GM21381 (cell line): ENCODE results near the gene FCGR2B.
"Not testable (repeated sequence)": the region's sequence is repeated elsewhere in the genome, so short reads cannot be mapped to it uniquely, and the experiment has no call there.

Source experiments
- ATAC-seq: cut with Tn5 transposase; IDR thresholded peaks from one replicate; pipeline ENCODE4 v1.9.1; 2021; ENCODE audit warnings: mild to moderate bottlenecking, moderate library complexity; ENCODE audit not compliant: unreplicated experiment

FCGR2B gene

DNA sequence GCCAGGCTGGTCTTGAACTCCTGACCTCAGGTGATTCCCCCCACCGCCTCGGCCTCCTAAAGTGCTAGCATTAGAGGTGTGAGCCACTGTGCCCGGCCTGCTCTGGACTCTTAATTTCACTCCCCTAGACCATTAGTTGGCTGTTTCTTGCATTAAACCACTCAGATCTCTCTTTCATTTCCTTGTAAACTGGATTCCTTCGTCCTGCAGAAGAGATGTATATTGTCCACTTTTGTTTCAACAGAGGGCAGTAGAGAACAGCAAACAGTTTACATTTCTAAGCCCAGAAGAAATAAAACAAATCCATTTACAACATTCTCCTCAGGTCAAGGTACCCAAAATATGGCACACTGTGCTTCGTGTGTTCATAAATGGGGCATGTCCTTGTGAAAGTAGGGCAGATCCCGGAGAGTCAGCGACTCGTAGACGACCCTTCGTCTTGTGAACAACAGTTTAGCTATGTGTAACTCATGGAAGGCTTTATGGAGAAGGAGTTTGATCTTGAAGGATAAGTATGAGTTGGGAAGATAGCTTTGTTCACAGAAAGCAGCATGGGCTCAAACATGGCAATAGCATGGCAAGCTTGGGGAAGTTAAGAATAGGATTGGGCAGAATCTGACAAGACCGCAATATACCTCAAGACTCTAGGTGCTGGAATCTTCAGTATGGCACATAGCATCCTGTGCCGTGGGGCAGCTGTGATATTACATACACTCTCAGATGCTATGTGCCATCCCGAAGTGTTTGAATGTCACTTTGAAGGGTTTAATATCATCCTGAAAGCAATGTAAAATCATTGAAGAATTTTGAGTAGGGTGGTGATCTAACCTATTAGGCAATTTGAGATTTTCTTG is 15.2 kb upstream of the FCGR2B start:
- not testable (repeated sequence) for ATAC-seq

DNA sequence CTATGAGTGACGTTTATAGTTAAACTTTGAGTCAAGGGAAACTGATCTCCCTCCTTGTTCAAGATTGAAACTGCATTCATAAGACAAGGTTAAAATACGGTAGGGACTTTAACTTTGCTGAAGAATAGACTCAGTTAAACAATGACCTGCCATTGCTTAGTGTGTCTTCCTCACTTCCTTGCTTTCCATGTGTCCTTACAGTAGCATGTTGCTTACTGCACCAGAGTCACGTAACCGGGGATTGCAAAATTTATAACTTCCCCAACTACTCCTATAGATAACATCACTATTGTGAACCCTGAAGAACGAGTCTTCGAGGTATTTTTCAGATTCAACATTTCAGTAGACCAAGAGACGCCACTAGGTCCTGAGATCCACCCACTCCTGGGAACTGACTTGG is 9.4 kb upstream of the FCGR2B start:
- not testable (repeated sequence) for ATAC-seq

DNA sequence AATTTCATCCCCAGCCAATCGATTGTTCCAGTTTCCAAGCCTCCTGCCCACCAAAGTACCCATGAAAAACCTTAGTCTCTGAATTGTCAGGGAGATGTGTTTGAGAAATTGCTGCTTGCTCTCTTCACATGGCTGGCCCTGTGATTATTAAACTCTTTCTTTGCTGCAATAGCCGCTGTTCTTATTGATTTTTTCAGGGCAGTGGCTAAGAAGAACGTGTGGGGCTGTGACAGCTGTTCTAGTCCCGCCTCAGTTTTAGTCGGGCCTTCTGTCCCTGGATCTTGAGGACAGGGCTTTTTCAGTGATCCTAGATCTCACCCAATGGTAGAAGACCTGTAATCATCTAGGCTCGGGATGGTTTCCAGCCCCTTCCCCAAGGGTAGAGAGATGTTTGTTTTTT is 9.0 kb upstream of the FCGR2B start:
- not testable (repeated sequence) for ATAC-seq

DNA sequence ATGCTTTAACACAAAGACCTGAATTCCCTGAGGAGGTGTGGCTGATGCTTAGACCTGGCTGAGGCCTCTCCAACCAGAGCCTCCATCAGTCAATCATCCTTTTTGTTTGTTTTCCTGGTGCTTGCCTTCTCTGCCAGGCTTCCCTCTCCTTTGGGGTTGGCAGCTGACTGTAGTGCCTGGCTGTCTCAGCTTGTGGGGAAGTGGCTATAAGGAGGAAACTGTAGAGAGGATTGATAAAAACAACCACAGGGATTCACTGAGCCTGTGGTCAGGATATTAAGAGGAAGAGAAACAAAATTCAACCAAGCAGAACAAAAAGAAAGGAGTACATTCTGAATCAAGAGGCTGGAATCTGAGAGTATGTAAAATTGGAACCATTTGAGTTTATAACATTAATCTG is 4.4 kb upstream of the FCGR2B start:
- not testable (repeated sequence) for ATAC-seq

DNA sequence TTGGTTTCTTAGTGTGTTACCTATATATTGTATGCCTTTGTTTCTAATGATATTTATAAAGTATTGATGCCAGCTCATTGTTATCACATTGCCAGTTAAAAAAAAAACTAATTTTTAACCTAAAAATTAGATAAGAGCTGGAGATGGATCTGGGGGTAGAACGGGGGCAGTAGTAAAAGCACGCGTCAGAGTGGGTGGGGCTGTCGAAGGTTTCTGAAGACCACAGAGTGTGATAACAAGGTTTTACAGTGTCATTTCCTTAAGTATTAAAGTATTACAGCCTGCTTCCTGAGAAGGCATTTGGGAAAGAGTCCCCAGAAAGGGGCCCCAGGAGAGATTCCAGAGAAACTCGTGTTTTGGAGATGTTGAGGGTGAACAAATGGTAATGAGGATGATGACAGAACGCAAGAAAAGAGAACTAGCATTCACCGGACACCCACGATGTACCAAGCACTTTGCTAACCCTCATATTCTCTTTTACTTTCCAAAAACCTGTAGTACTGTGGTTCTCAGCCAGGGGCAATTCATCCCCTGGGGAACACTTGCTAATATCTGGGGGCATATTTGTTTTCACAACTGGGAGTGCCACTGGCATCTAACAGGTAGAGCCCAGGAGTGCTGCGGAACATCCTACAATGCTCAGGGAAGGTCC is 1.2 kb upstream of the FCGR2B start:
- not testable (repeated sequence) for ATAC-seq

DNA sequence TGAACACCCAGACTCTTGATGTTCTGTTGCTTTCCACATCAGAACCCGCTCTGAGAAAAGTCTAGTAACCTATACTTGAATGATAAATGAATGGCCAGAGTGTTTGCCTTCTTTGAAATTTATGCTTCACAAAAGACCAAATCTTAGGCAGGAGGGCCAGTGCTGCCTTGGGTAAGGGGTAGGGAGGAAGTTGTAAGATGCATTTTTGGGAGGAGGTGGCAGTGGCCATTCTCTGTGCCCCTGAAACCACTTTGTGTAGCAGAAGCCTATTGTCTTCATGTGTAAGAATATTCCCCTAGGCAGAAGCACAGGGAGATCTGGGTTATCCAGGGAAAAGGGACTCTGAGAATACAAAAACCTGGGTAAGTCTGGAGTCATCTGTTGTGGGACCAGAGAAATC is 626 bp downstream of the FCGR2B start:
- ATAC-seq: peak; percentile 10

DNA sequence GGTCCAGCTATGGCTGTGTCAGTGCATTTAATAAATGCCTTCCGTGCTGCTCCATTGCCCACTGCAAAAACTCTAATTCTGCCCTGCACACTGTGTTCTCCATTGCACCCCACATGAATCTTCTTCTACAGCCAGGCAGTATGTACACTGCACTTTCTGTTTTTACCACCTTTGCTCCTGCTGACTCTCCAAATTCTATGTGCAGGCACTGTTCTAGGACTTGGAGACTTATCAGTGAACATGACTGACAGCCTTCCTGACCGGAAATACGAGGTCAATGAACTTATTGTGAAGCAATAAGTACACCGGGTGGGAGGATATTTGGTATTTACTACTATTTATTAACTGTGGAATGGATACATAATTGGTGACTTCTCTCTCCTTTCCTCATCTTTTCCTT is 1.7 kb downstream of the FCGR2B start:
- ATAC-seq: not testable (repeated sequence)

DNA sequence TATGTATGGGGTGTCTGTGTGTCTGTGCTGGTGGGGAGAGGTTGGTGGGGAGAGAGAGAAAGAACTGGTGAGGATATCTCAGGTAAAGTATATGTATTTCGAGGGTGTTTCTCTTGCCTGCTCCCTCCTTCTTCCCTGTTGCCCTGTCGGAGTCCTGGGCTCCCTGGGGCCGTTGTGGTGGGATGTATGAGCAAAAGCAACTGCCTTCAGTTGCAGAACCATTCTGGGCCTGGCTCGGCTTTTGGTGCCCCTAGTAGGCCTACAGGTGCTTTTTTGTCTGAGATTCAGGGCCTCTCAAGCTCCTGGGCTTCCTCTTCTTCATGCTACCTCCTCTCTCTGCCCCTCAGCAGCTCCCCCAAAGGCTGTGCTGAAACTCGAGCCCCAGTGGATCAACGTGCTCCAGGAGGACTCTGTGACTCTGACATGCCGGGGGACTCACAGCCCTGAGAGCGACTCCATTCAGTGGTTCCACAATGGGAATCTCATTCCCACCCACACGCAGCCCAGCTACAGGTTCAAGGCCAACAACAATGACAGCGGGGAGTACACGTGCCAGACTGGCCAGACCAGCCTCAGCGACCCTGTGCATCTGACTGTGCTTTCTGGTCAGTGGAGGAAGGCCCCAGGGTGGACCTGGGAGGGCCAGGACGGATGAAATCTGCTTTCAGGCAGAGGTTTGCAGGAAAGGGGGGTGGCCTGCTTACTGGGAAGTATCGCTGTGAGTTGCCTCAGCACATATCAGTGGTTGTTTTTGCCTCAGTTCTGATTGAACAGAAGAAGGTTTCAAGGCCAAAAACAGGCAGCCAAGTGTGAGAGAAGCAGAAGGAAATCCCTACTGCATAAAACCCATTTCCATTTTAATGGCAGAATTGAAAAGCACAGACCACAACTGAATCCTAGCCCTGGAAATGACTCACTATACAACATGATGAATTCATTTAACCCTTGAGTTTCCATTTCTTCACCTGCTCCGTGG is 8.4 kb downstream of the FCGR2B start:
- not testable (repeated sequence) for ATAC-seq

DNA sequence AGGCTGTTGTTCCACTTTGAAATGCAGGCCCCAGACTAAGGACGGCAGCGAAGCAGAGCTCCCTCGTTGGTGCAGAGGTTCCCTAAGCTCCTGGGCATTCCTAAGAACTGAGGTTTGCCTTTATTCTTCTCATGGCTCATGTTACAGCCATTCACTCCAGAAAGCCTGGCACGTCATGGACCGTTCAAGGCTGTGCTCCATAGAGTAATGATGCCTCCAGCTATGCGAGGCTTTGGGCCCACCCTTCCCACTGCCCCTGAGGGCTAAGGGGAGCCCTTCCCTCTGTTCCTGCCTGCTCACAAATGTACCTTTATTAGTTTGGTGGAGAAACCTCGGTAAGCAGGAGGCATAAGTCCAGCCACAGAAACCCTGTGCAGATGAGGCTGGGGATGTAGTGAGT is 10.5 kb downstream of the FCGR2B start:
- ATAC-seq: not testable (repeated sequence)

DNA sequence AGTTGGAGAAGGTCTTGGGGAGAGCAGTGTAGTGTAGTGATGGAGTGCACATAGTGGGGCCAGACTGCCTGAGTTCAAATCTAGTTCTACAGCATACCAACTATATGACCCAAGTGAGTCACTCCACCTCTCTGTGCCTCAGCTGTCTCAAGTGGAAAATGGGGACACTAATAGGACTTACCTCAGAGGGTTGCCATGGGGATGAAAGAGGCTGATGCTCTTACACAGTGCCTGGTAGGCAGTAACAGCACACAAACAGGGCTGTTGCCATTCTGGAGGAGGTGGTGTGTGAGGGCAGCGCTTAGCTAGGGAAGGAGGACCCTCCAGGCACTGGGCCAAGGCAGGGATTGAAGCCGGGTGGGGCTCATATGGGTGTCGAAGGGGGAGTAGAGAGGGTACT is 11.5 kb downstream of the FCGR2B start:
- not testable (repeated sequence) for ATAC-seq

DNA sequence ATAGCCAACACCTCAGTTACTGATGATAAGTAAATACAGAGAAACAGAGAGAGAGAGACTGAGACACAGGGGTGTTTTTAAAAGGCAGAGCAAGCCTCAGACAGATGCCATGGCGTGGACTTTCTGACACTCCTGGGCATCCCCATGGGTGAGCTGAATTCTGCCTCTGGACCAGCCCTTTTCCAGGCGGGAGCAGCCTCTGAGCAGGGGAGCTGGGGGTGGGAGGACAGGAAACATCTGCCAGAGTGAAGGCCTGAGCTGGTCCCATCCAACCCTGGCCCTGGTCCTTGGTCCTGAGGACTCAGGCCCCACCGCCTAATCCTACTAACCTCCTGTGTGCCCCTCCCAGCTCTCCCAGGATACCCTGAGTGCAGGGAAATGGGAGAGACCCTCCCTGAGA is 12.0 kb downstream of the FCGR2B start:
- ATAC-seq: not testable (repeated sequence)

DNA sequence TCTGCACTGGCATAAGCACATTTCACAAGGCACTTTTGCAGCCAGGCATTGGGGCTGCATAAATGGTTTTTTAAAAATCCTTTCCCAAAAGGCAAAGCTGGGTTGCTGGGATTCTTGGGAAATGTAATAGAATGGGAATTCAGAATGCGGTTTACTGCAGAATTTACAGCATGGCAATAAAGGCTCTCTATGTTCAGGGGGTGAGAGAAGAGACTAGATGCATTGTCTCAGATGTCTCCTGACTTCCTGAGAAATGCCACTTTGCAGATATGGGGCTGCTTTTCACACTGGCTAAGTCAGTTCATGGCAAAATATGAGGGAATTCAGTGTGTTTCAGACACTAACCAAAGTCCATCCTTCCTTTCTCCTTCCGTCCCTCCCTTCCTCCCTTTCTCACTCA is 13.5 kb downstream of the FCGR2B start:
- no peak for ATAC-seq

DNA sequence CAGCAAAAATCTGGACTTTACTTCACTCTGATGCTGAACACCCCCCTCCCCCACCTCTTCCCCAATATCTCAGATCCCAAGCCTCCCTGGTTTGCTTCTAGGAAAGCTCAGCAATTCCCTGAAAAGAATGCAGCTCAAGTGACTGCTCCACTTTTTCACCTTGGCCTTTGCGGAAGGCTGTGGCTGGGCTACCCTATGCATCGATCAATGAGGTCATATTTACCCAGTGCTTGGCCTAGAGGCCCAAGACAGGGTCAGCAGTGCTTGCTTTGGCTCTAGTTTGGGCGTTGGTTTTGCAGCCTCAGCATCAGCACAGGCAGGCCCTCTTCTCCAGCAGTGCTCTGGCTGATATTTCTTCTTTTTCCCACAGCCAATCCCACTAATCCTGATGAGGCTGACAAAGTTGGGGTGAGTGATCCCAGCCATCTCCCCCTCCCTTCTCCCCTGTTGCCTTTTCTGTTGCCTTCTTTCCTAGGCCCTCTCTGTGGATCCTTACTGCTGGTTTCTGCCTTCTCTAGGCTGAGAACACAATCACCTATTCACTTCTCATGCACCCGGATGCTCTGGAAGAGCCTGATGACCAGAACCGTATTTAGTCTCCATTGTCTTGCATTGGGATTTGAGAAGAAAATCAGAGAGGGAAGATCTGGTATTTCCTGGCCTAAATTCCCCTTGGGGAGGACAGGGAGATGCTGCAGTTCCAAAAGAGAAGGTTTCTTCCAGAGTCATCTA is 14.2 kb downstream of the FCGR2B start:
- ATAC-seq: no peak

DNA sequence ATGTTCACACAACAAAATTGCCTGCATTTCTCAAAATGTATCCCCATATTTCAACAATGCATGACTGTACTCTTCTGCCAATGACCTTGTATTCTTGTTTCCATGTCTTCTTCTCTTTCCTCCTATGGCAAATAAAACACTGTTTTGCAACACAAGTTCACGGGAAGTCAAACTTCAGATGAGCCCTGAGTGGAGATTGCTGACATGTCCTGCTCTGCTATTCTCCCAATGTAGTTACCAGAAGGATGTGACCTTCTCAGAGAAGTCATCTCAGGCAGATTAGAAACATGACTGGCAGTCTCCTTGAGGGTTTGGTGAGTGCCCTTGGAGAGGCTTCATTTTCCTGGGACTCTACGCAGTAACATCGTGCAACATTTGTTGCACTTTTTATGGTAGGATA is 15.6 kb downstream of the FCGR2B start:
- ATAC-seq: no peak

DNA sequence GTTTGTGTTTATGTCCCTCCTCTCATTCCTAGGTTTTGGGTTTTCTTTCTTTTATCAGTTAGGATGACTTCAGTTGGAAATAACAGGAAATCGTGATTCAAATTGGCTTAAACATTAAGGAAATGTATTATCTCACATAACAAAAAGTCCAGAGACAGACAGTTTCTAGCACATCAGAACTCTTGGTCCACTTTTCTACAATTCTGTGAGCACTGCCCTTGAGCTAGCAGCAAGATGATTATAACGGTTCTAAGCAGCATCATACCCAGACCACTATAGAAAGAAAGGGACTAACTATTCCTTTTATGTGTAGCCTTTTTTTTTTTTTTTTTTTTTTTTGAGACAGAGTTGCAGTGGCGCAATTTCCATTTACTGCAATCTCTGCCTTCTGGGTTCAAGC is 18.9 kb downstream of the FCGR2B start:
- ATAC-seq: no peak

DNA sequence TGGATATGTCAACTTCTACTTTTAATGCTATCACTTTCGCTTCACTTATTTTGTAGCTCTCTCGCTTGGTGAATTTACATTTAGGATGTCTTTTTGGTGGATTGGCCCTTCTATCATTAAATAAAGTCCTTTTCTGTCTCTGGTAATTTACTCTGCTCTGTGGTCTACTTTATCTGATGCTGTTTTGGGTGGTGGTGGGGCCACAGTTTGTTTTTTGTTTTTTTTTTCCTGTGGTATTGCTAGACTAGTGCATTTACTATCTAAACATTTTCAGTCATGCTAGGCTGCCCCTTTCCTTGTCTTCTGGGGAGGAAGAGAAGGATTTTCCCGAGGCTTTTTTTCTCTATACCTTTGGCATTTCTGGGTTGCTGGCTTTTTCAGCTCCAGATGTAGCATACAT is 26.0 kb downstream of the FCGR2B start:
- no peak for ATAC-seq

DNA sequence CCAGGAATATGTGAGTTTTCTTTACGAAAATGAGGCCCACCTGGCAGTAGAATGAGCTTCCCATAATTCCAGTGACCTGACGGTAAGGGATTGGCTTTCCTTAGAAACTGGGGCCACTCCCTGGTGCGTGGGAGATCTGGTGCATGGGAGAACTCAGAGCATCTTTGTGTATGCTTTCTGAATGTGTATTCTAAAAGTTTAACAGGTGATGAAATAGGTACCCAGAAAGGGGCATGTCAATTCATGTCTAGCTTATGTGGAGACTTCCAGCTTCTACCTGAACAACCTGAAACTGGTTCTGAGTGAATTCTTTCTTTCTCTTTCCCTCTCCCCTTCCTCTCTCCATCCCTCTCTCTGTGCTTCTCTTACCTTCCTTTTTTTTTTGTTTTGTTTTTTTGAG is 28.9 kb downstream of the FCGR2B start:
- ATAC-seq: no peak

DNA sequence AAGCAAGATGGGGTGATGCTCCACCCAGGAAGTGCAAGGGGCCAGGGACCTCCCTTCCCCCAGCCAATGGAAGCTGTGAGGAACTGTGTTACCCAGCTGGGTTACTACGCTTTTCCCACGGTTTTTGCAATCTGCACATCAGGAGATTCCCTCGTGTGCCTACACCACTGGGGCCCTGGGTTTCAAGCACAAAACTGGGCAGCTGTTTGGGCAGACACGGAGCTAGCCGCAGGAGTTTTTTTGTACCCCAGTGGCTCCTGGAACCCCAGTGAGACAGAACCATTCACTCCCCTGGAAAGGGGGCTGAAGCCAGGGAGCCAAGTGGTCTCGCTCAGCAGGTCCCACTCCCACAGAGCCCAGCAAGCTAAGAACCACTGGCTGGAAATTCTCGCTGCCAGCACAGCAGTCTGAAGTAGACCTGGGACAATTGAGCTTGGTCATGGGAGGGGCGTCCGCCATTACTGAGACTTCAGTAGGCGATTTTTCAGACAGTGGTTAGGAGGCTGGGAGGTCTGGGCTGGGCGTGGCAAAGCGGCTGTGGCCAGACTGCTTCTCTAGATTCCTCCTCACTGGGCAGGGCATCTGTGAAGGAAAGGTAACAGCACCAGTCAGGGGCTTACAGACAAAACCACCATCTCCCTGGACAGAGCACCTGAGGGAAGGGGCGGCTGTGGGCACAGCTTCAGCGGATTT is 30.2 kb downstream of the FCGR2B start:
- not testable (repeated sequence) for ATAC-seq

DNA sequence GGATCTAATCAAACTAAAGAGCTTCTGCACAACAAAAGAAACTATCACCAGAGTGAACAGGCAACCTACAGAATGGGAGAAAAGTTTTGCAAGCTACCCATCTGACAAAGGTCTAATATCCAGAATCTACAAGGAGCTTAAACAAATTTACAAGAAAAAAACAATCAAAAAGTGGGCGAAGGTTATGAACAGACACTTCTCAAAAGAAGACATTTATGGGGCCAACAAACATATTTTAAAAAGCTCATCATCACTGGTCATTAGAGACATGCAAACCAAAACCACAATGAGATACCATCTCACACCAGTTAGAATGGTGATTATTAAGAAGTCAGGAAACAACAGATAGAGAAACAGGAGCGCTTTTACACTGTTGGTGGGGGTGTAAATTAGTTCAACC is 35.4 kb downstream of the FCGR2B start:
- not testable (repeated sequence) for ATAC-seq

DNA sequence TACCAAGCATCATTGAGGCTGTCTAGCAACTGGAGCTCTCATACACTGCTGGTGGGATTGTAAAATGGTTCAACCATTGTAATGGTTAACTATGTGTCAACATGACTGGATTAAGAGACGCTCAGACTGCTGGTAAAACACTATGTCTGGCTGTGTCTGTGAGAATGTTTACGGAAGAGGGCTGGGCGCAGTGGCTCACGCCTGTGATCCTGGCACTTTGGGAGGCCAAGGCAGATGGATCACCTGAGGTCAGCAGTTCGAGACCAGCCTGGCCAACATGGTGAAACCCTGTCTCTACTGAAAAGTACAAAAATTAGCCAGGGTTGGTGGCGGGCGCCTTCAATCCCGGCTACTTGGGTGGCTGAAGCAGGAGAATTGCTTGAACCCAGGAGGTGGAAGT is 39.3 kb downstream of the FCGR2B start:
- no peak for ATAC-seq
